ENCODE data around the gene DLGAP1. TPM values are rescaled to one million over a fixed set of nuclear protein-coding genes. Genes with fewer than 3 reads are reported as not detected.

The DLGAP1 gene
- total RNA-seq, 4 donors from 2014 or later, result 0.13 to 6.2 (median 0.53) TPM

GRCh38 chr18:3798032-3798431 is 657.1 kb downstream of the DLGAP1 start:
- no peak for DNase-seq
- no peaks in the 10 kb centered on the region for H3K4me1 ChIP-seq
- no peak for ATAC-seq
- TF ChIP-seq POLR2A (IDR thresholded peaks at IDR 0.05) (no peak), CTCF (IDR thresholded peaks at IDR 0.05 in 4 of 5, conservative IDR thresholded peaks at IDR 0.05 in 1 of 5) (no peak)
- H3K36me3 ChIP-seq, result no peaks in the 10 kb centered on the region
- intact Hi-C loops (cut with DNase I; ENCODE audit: low total_unique reads) (no loop called here), in situ Hi-C loops (cut with MboI; ENCODE audit: low sequenced_read_pairs in 4 of 4) (loop anchor here in 2 of 4 donors (25.0 kb wide), 2 partner anchors 189 to 264 kb away; no protein-coding TSS in a partner anchor)
- H3K4me3 ChIP-seq, result no peak overlapping the region
- no peak overlapping the region for H3K27ac ChIP-seq
- no peaks in the 10 kb centered on the region for H3K27me3 ChIP-seq
- H3K9me3 ChIP-seq, result no peaks in the 10 kb centered on the region

GRCh38 chr18:3796434-3796833 is 658.7 kb downstream of the DLGAP1 start:
- H3K4me1 ChIP-seq, result no peaks in the 10 kb centered on the region
- ATAC-seq (no peak), DNase-seq (no peak)
- no peaks in the 10 kb centered on the region for H3K36me3 ChIP-seq
- no peaks in the 10 kb centered on the region for H3K9me3 ChIP-seq
- H3K27ac ChIP-seq, result no peak overlapping the region
- H3K27me3 ChIP-seq, result no peaks in the 10 kb centered on the region
- TF ChIP-seq POLR2A (IDR thresholded peaks at IDR 0.05) (no peak), CTCF (IDR thresholded peaks at IDR 0.05 in 4 of 5, conservative IDR thresholded peaks at IDR 0.05 in 1 of 5) (no peak)
- in situ Hi-C loops (cut with MboI; ENCODE audit: low sequenced_read_pairs in 4 of 4) (loop anchor here in 2 of 4 donors (25.0 kb wide), 2 partner anchors 191 to 266 kb away; no protein-coding TSS in a partner anchor), intact Hi-C loops (cut with DNase I; ENCODE audit: low total_unique reads) (no loop called here)
- no peak overlapping the region for H3K4me3 ChIP-seq

- Histone ChIP-seq H3K9me3 (no peaks in the 10 kb centered on the region), H3K36me3 (no peaks in the 10 kb centered on the region), H3K27me3 (no peaks in the 10 kb centered on the region), H3K4me1 (no peaks in the 10 kb centered on the region), H3K27ac (no peak overlapping the region), H3K4me3 (no peak overlapping the region)
- ATAC-seq (peak; percentile 36), DNase-seq (no peak)
- in situ Hi-C loops (cut with MboI; ENCODE audit: low sequenced_read_pairs in 4 of 4), result loop anchor here in 2 of 4 donors (25.0 kb wide), 2 partner anchors 193 to 268 kb away; no protein-coding TSS in a partner anchor
- intact Hi-C loops (cut with DNase I; ENCODE audit: low total_unique reads), result no loop called here
- TF ChIP-seq POLR2A (IDR thresholded peaks at IDR 0.05) (no peak), CTCF (IDR thresholded peaks at IDR 0.05 in 4 of 5, conservative IDR thresholded peaks at IDR 0.05 in 1 of 5) (no peak)
Measured at GRCh38 chr18:3794537-3795348, 660.4 kb downstream of the DLGAP1 start.

GRCh38 chr18:3793545-3793944 is 661.6 kb downstream of the DLGAP1 start:
- no peaks in the 10 kb centered on the region for H3K36me3 ChIP-seq
- intact Hi-C loops (cut with DNase I; ENCODE audit: low total_unique reads), result no loop called here
- no peak for DNase-seq
- no peak for ATAC-seq
- no peaks in the 10 kb centered on the region for H3K4me1 ChIP-seq
- TF ChIP-seq CTCF (IDR thresholded peaks at IDR 0.05 in 4 of 5, conservative IDR thresholded peaks at IDR 0.05 in 1 of 5) (no peak), POLR2A (IDR thresholded peaks at IDR 0.05) (no peak)
- in situ Hi-C loops (cut with MboI; ENCODE audit: low sequenced_read_pairs in 4 of 4), result loop anchor here in 2 of 4 donors (25.0 kb wide), 2 partner anchors 194 to 269 kb away; no protein-coding TSS in a partner anchor
- no peak overlapping the region for H3K27ac ChIP-seq
- H3K9me3 ChIP-seq, result no peaks in the 10 kb centered on the region
- no peak overlapping the region for H3K4me3 ChIP-seq
- H3K27me3 ChIP-seq, result no peaks in the 10 kb centered on the region
